ENCODE data around the gene CREBBP.

The CREBBP gene

DNA sequence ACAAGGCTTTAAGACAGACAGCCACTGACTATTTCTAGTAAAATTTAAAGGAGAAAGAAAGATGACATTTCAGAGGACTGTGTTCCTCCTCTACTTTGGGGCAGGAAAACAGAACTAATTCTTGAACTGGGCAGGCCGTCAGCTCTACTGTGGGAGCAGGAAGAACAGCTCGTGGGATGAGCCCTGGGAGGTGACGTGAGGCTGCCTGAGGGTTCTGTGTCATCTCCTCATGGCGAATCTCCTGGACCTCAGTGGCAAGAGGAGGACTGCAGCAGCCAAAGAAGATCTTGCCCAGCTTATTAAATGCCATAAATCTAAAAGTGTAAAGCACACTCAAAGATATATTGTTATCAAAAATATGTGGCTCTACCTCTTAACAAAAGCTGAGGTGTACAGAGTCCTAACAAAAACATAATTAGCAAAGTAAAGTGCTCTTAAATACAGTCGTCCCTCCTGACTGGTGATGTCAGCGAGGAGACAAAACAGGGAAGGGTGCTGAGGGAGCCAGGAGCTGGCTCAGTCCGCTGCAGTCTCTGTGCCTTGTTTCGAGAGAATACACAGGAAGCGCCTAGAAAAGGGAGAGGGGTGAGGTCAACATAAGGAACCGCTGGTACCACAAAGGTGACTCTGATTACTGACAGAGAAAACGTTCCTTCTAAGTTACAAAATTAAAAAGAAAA is 58.0 kb downstream of the CREBBP start:
- no peak for DNase-seq

DNA sequence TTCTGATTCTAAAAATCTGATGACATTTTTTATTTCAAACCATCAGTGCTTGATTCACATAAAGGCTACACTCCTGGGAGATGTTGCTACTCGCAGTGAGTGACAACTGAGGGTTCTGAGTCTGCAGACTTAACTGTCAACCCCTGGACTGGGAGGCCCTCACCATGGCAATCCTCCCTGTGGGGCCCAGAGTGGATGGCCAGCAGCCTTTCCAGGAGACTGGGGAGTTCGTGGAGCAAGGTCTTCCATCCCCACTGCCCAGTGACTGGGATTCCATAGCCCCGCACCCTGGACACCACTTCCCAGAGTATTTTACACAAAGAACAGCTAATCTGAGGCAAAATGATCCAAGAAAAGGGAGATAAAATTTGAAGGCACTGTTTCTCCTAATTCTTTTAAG is 59.3 kb downstream of the CREBBP start:
- no peak for DNase-seq

DNA sequence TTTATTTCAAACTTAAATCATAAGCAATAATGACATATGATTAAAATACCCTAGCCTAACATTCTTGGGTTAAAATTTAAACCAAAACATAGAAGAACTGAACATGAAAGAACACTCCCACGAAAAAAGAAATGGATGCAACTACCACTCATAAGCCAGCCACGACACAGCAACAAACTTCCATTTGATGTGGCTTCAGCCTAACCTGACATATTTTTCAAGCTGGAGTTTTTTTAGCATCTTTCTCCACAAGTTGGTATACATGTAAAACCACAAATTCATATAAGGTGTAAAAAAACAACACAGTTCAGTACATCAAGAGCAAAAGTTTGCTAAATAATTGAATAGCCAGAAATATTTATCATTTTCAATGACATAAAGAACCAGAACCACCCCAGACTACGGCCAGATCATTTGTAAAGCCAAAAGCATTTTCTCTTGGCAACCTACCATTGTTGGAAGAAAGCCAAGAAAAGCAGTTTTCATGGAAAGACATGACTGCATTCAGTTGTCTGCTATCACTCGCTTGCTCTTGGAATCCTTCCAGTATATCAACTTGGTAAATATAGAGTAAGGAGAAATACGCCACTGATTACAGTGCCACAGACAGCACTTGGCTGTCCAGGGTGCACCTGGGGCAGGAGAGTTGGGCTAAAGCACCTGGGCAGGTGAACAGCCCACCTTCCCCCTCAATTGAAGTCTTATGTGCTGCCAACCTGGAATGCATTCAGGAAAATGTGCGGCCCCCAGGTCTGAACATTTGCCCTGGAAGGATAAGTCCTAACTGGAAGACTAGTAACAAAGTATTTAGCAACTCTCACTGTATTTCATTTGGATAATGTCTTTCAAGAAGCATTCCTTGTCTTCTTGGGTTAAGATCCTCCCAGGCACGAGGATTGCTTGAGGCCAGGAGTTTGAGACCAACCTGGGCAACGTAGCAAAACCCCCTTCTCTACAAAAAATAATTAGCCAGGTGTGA is 60.5 kb downstream of the CREBBP start:
- DNase-seq, result no peak

DNA sequence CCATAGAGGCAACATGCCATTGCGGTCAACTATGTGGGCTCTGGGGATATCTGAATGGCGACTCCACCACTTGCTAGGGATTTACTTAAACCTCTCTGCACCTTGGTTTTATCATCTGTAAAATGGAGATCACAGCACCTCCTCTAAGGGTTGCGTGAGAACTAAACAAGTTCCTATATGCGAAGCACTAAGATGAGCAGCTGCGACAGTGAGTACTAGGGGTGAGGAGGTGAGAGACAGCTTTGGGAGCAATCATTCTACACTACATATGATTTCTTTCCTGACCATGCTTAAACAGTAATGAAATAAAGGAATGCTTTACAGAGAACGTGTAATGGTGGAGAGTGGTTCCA is 61.4 kb downstream of the CREBBP start:
- DNase-seq, result no peak

DNA sequence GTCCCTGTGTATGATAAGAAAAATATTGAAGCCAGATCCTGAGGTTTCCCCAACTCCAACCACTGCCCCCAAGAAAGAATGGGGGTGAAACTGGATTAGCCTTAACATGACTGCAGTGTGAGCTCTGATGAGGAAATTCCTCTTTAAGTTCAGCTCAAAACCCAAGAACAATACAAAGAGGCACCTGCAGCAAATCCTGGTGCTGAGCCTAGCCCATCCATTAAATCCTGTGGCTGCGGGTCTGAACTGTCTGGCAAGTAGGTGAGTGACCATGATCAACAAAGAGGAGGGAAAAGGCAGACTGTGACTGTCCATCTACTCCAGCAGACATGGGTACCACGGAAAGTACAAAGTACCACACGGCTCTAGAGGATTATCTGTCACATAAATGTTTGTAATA is 64.2 kb downstream of the CREBBP start:
- DNase-seq, result no peak

DNA sequence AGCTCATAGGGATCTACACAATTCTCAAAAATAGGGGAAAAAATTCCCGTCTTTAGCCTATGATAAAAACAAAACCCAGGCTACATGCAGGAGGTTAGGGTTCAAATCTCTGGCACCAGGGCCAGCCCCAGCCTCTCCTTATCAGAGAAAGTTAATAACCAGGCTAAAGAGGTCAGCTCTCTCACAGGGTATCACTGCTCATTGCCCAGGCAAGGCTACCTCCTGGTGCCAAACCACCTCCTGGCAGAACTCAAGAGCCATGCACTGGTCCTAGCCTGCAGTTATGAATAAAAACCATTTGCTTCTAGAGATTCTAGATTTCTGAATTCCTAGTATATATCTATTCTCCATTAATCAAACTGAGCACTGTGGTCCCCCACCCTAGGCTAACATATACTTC is 65.8 kb downstream of the CREBBP start:
- no peak for DNase-seq

DNA sequence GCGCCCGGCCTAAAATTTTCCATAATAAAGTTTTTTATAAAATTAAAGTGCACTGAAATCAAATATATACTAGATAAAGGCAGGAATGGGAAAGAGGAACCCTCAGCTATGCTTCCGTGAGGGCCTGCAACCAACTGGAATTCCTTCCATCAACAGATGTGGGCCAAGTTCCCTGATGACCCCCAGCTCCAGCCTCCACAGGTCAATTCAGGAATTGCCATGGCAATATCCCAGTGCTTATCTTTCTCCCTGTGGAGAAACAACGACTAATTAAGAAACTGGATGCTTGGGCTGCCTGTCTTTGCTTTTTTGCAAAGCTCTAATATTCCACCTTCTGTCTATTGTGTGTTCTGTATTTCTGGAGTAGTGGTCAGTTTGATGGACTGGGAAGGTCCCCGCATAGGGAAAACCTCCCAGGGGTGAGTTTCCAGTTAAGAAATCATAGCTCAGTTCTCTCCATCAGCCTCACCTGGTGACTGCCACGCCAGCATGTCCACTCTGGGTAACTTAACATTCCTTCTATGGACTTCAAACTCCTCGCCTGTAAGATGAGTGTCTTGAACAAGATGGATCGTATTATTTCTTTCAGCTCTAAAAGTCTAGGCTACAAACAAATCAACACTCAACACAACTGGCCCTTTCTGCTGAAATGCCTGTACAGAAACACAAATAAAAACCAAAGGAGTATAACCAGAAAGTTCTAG is 67.9 kb downstream of the CREBBP start:
- no peak for DNase-seq

DNA sequence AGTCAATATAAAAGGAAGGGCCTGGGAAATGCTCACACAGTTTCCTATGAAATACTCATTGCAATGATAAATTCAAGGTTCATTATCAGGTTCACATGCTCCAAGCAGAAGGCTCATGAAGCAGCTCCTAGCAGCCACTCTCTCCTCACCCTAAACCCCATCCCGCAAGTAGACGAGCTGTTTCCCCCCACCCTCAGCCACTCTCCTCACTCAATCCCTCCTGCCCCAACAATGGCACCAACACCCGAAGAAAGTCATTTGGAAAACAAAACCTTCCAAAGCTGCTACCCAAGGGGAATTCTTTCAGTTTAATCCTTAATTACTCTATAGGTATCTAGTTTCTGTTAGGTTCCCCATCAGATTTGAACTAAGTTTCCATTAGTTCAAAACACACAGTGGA is 69.7 kb downstream of the CREBBP start:
- DNase-seq, result no peak

DNA sequence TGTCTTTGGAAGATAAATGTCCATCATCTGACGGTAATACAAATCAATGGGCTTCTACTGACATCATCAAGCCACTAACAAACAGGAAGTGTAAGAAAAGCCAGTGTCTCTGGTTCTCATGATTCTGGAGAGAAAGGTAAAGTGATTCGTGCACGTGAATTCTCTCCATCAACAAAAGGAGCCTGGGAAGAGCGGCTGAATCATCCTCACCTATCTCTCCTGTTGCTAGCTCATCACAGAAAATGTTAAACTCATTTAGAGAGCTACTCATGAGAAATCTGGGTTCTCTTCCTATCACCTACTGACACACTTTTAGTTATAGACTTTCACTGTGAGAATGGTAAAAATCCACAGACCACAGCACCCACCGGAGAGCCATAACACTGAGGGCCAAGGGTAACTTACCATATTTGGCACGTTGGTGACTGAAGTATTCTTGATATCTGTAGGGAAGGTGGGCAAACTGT is 70.3 kb downstream of the CREBBP start:
- DNase-seq, result no peak

DNA sequence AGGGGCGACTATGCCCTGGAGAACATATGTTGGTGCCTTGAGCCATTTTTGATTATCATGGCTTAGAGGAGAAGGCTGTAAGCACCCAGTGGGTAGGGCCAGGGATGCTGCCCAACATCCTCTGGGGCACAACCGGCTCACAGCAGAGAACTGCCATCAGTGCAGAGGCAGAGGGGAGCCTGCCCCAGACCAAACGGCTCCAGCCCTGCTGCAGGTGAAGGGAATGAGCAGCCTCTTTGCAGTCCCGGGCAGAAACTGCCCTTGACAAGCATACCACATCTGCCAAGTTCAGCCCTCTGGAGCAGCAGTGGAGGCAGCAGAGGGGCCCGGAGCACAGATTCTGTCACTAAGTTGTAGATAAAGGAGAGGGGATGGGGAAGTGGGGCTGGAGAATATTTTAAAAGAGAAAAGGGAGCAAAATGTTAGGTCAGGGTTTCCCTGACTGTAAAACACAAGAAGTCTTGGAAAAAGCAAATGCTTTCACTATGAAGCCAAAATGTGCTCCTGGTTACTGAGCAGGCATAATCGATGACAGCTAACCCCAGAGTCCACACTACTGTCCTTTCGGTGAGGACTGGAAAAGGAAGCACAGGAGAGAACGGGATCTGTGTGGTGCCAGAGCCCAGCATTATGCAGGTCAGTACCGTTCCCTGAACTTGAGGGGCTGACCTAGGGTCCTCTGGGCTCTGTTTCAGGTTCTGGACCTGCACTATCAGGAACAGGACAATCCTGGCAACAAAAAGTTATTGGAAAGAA is 72.0 kb downstream of the CREBBP start:
- no peak for DNase-seq

DNA sequence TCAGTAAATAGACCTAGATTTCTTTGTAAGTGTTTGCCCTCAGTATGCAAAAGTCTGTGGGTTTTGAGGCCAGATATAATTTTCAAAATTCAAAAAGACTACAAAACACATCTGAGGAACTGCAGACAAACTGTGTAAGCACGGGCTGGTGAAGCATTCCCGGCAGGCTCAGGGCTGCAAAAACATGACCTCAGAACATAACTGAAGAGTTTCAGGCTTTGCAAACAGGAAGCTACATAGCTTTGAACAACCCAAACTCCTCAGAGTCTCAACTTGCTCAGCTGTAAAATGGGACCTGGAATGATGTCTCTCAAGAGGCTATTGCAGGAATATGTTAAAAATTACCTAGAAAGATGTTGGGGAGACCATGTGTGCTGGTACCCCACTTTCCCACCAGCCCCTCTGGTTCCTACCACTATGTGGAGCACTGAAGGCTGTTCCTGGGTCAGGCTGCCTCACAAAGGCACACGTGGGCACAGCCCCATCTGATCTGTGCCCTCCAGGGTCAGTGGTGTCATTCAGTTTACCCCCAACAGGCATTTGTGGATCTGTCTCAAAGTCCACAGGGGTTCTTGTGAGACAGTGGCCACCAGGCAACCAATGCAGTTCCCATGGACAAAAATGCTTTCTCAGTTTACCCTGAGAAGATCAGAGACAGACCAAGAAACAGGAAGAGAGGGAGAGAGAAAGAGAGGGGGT is 72.9 kb downstream of the CREBBP start:
- no peak for DNase-seq

DNA sequence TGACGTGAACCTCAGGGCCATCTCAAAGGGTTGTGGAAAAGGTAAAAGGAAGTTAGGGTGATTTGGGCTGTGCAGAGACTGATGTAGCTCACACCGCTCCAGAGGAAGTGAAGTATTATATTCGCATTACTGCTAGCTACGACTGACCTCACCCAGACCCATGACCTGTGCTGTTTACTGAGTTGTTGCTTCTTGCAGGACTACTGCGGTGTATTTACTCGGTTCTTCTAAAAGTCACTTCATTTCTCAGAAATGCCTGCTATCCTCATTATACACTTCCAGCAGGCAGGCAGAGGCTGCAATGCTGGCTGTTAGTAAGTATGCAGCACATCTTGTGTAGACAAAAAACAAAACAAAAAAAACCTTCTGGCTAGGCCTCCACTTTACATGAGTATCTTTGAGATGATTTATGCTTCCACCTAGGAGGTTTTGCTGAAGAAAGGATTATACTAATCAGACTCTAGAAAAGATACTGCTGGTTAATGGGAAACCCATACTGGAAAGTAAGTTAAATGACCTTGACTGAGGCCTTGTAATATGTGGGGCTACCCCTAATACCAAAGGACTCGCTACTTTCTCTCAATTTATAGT is 76.0 kb downstream of the CREBBP start:
- no peak for DNase-seq

DNA sequence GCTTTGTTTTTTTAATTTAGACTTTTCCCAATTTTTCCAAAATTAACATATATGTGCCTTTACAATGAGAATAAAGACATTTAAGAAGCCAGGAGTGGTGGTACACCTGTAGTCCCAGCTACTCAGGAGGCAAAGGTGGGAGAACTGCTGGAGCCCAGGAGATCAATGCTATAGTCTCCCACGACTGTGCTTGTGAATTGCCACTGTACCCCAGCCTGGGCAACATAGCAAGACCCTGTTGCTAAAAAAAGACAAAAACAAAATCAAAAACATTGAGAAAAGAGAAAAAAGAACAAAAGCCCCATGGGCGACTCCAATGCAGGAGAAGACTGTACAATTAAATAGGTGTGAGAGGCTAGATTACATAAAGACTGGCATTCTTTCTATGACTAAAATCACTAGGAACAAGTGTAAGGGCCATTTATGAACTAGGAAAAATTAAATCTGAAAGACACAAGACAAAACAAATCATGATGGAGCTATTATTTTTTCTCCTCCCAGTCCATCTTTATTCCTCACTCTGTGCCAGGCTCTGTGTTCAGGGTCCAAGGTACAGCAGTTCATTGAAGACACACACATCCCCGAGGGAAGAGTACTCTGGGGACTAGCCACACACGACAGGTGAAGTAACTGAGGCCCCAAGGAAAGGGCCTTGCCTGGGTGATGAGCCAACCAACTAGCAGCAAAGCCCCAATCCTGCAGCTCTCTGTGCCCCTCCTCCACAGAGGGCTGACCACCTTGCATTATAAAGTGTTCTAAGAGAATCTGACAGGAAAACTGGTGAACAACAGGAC is 79.8 kb downstream of the CREBBP start:
- DNase-seq, result no peak

DNA sequence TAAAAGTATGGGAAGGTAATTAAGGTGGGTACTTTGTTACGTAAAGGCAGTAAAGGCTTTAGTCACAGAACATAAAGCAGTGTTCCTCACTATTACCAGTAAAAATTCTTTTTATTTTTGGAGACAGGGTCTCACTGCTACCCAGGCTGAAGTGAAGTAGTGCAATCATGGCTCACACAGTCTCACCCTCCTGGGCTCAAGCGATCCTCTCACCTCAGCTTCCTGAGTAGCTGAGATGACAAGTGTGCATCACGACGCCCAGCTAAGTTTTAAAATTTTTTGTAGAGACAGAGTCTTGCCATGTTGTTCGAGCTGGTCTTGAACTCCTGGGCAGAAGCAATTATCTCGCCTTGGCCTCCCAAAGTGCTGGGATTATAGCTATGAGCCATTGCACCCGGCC is 80.5 kb downstream of the CREBBP start:
- no peak for DNase-seq

DNA sequence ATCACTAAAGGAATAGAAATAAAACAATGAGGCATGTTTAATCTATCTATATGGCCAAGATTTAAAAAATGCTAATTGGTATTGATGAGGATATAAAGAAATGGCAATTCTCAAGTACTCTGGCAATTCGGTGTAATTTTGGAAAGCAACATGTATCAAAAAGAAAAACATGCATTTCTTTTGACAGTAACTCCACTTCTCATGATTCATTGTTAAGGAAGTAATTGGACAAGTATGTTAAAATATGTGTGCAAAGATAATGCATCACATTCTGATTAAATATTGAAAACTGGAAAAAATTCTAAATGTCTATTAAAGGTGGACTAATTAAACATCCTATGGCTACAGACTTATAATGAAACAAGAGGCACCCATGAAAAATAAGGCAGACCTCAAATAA is 81.2 kb downstream of the CREBBP start:
- DNase-seq, result no peak

DNA sequence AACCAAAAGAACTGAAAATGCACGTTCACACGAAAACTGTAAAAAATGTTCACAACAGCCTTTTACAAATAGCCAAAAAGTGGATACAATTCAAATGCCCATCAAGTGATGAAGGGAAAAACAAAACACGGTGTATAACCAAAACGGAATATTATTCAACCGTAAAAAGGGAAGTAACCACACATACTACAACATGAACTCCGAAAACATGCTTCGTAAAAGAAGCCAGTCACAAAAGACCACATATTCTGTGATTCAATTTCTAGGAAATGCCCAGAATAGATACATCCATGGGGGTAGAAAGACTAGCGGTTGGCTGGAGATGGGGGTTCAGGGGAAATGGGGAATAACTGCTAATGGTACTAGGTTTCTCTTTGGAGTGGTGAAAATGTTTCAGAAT is 81.7 kb downstream of the CREBBP start:
- DNase-seq, result no peak

DNA sequence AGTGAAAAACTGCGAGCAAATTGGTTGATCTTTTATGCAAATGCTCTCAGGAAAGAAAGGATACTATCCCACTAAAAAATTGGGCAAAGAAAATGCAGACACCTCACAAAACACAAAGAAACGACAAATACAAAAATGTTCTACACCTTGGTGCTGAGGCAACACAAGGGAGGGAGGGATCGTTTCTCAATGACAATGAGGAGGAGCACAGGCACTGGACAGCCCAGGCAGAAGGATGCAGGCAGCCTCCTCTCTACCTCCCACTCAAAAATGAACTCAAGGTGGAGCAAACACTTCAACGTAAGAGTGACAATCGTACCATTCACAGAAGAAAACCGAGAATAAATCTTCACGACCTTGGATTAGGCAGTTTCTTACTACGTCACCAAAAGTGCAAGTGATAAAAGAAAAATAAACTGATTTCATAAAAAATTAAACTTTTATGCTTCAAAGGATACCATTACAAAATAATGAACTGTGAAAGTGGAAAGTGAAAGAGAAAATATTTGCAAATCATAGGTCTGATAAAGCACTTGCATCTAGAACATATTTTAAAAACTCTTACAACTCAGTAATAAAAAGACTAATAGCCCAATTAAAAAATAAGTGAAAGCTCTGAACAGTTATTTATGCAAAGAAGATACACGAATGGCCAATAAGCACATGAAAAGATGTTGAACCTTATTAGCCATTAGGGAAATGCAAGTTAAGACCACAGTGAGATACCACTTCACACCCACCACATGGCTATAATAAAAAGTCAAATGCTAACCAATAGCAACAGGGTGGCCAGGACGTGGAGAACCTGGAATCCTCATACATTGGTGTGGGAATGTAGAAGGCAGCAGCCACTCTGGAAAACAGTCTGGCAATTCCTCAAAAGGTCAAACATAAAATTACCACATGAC is 82.4 kb downstream of the CREBBP start:
- no peak for DNase-seq

DNA sequence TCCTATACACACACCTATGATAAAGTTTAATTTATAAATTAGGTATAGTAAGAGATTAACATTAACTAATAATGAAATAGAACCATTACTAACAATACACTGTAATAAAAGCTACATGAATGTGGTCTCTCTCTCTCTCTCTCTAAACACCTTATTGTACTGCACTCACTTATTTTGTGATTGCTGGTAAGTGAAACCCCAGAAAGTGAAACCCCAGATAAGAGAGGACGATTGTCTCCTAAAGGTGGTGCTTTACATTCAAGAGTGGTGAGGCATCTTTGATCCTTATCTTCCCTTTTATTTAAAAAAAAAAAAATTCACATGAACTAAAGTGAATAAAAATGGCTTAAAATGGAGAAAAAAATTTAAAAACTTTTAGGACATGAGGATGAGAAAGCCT is 83.0 kb downstream of the CREBBP start:
- DNase-seq, result no peak

DNA sequence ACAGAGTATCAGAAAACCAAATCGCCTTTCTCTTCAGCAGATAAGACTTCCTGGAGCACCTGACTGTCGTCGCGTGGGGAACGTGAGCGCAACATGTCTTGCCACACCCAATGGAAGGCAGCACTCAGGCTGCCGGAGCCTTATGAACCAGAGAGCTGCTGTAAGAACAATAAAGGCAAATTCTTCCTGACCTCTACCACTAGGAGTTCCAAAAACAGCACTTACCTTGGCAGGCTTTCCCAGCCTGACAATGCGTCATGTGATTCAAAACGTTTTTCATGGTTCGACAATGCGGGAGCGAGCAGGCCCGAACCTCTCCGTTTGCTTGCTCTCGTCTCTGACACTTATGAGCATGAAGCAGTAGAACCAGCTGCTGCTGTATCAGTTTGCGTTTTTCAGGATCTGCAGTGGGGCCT is 87.3 kb downstream of the CREBBP start:
- no peak for DNase-seq

DNA sequence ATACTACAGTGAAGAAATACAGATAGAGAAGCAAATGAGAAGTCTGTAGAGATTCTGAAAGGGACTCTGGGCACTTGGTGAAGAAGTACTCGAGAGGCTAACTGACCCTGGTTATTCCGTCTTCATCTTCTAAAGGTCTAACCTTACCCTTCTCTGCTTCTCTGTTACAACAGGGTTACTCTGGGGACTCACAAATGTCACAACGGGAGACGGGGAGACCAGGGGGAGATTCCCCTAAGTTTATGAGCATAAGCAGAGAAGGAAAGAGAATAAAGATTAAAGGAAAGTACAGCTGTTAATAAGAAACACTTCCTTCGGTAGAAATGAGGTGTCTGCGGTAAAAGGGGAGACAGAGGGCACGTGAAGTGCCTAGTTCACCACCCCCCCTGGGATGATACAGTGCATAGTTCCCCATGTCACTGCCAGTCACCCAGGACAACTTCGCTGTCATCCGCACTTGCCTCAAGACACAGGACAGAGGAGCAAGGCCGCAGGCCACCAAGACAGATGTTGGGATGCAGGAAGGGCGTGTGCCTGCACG is 88.0 kb downstream of the CREBBP start:
- no peak for DNase-seq
